A549 treated with Mapracorat at 1 μM for 4 hours (cell line): ENCODE results near the gene TTC13. TPM values are rescaled to one million over a fixed set of nuclear protein-coding genes. Genes with fewer than 3 reads are reported as not detected.

Experiments used
- total RNA-seq: library from RNA; stranded (reverse); fragments of 200-300 nt; extraction: Qiagen RNA extraction; gene quantifications from 5 replicates; pipeline ENCODE4 v1.2.3, GENCODE V29; 2022

Gene TTC13
- total RNA-seq = 8.0 to 10.5 TPM (median 9.2 TPM) in 5 replicates

GRCh38 chr1:230978491-230979388 is at the start of gene TTC13, which contains the start of gene ARV1:
TTC13 (minus strand) TSS chr1:230978861; CDS start chr1:230978830, 31 bp downstream.
ARV1 (plus strand) TSS chr1:230979094; CDS start chr1:230979106, 12 bp downstream.

GRCh38 chr1:230867903-230868735 is 110.5 kb downstream of the TTC13 start, which contains the start of gene C1orf198:
C1orf198 (minus strand) TSS chr1:230868521; CDS start chr1:230868512, 9 bp downstream.

Other genes with a start within 250 kb of the TTC13 start
- gene CAPN9, start 231.5 kb downstream of the TTC13 start, total RNA-seq = not detected in 5 replicates
- 17.0 to 19.6 TPM (median 19.2 TPM) in 5 replicates for gene C1orf198, start 110.3 kb downstream of the TTC13 start, total RNA-seq
- gene ARV1, start 233 bp upstream of the TTC13 start, total RNA-seq = 24.3 to 26.8 TPM (median 25.1 TPM) in 5 replicates
- 11.2 to 17.9 TPM (median 15.9 TPM) in 5 replicates for gene FAM89A, start 61.4 kb upstream of the TTC13 start, total RNA-seq
- 0.12 to 0.19 TPM (median 0.14 TPM) in 5 replicates for gene TRIM67, start 183.2 kb upstream of the TTC13 start, total RNA-seq